DND-41 (cell line): ENCODE data around the gene ANTXR2.

Experiments
- EZH2 ChIP-seq: IDR thresholded peaks from 3 replicates; pipeline ENCODE4 v1.6.1; 2012; ENCODE audit warnings: borderline replicate concordance, low read depth, mild to moderate bottlenecking, moderate library complexity, low read length, inconsistent platforms; ENCODE audit not compliant: severe bottlenecking
- TF ChIP-seq, protein P1 (sequence below): IDR thresholded peaks from 2 replicates; pipeline ENCODE4 v1.5.1; 2012; ENCODE audit warnings: borderline replicate concordance, low read length, moderate library complexity, mild to moderate bottlenecking; ENCODE audit not compliant: poor library complexity, severe bottlenecking; ENCODE audit errors: extremely low read depth

DNA sequence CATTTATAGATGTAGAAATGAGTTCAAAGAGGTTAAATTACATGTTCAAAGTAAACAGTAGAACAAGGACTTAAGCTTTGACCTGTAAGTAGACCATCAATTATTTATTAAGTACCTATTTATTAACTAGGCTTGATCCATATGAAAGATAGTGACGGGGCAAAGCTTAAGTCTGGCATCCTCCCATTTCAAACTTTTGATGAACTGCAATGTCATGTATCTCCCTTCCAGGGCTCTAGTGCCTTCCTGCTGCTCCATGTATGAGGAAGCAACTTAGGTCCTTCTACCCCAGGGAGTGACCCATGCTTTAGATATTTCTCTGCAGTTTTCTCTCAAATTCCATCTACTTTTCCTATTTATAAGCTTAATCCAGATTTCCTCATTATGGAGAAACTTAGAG, 31.9 kb upstream of the ANTXR2 start:
- TF ChIP-seq, protein P1, sequence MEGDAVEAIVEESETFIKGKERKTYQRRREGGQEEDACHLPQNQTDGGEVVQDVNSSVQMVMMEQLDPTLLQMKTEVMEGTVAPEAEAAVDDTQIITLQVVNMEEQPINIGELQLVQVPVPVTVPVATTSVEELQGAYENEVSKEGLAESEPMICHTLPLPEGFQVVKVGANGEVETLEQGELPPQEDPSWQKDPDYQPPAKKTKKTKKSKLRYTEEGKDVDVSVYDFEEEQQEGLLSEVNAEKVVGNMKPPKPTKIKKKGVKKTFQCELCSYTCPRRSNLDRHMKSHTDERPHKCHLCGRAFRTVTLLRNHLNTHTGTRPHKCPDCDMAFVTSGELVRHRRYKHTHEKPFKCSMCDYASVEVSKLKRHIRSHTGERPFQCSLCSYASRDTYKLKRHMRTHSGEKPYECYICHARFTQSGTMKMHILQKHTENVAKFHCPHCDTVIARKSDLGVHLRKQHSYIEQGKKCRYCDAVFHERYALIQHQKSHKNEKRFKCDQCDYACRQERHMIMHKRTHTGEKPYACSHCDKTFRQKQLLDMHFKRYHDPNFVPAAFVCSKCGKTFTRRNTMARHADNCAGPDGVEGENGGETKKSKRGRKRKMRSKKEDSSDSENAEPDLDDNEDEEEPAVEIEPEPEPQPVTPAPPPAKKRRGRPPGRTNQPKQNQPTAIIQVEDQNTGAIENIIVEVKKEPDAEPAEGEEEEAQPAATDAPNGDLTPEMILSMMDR, result no peak
- no peak for TF ChIP-seq EZH2
